Fibroblast of lung (primary cell): Measurements from ENCODE around the gene SNX33. TPM values are rescaled to one million over a fixed set of nuclear protein-coding genes. Genes with fewer than 3 reads are reported as not detected.

ENCODE experiments used
- DNase-seq, 2 donors: peaks; one replicate each; pipeline versions ENCODE4 v3.0.0 to v3.0.0-alpha.2; 2010; ENCODE audit warnings: low read depth in 2 of 2
- H2AFZ ChIP-seq: 2 replicates; pipeline ENCODE4 v1.5.1; 2012; ENCODE audit warnings: low read length, control low read depth, inconsistent platforms
- H3K27ac ChIP-seq: 2 replicates; pipeline ENCODE4 v1.5.1; 2011; ENCODE audit warnings: low read length, control low read depth; ENCODE audit not compliant: insufficient read depth
- H3K27me3 ChIP-seq: 2 replicates; pipeline ENCODE4 v1.5.1; 2011; ENCODE audit warnings: mild to moderate bottlenecking, low read length; ENCODE audit not compliant: control insufficient read depth, insufficient read depth
- H3K36me3 ChIP-seq: 2 replicates; pipeline ENCODE4 v1.5.1; 2011; ENCODE audit warnings: low read length; ENCODE audit not compliant: control insufficient read depth, insufficient read depth
- H3K4me1 ChIP-seq: 2 replicates; pipeline ENCODE4 v1.5.1; 2011; ENCODE audit warnings: low read length; ENCODE audit not compliant: control insufficient read depth, insufficient read depth; ENCODE audit errors: extremely low read depth
- H3K4me2 ChIP-seq: 2 replicates; pipeline ENCODE4 v1.5.1; 2011; ENCODE audit warnings: low read length, control low read depth; ENCODE audit not compliant: insufficient read depth; ENCODE audit errors: extremely low read depth
- H3K4me3 ChIP-seq, 4 experiments: fragments of 200-600 bp in 1 of 4; sonication (generic) in 1 of 4; replicated peaks in 1 of 4; 2 replicates each; pipeline ENCODE4 v1.5.1; 2011 to 2016; ENCODE audit warnings: low read length in 4 of 4, low read depth in 3 of 4, mild to moderate bottlenecking in 3 of 4, control low read depth in 2 of 4, inconsistent platforms in 1 of 4, mixed read lengths in 1 of 4; ENCODE audit not compliant: insufficient read depth in 1 of 4; ENCODE audit errors: control extremely low read depth in 1 of 4
- H3K79me2 ChIP-seq: 2 replicates; pipeline ENCODE4 v1.5.1; 2012; ENCODE audit warnings: mild to moderate bottlenecking, low read length, inconsistent platforms; ENCODE audit not compliant: control insufficient read depth, insufficient read depth
- H3K9ac ChIP-seq: 2 replicates; pipeline ENCODE4 v1.5.1; 2011; ENCODE audit warnings: mild to moderate bottlenecking, low read length, control low read depth; ENCODE audit not compliant: insufficient read depth
- H3K9me3 ChIP-seq: 2 replicates; pipeline ENCODE4 v1.5.1; 2012; ENCODE audit warnings: low read depth, low read length; ENCODE audit not compliant: control insufficient read depth, insufficient read depth
- H4K20me1 ChIP-seq: 2 replicates; pipeline ENCODE4 v1.5.1; 2011; ENCODE audit warnings: low read length; ENCODE audit not compliant: control insufficient read depth, insufficient read depth; ENCODE audit errors: extremely low read depth
- EZH2 ChIP-seq: IDR thresholded peaks from 2 replicates; pipeline ENCODE4 v1.5.1; 2012; ENCODE audit warnings: low read length, control low read depth, mild to moderate bottlenecking; ENCODE audit errors: missing control alignments
- polyA plus RNA-seq, 2 donors: library from polyadenylated mRNA; depleted of rRNA in 1 of 2; stranded (reverse) in 1 of 2; unstranded in 1 of 2; fragments of >200 nt; gene quantifications; 2 replicates each; pipeline ENCODE4 v1.2.1, GENCODE V29; 2011 to 2012; ENCODE audit warnings: missing spikeins in 1 of 2
- total RNA-seq: library from RNA; depleted of rRNA; stranded (reverse); fragments of >200 nt; gene quantifications from 2 replicates; pipeline ENCODE4 v1.2.1, GENCODE V29; 2014
- TF ChIP-seq, protein P1 (sequence below), 2 donors: IDR thresholded peaks in 1 of 2; conservative IDR thresholded peaks in 1 of 2; 1 replicate in 1 of 2; 2 replicates in 1 of 2; pipeline ENCODE4 v1.5.1; 2011 to 2012; ENCODE audit warnings: low read length in 2 of 2, control low read depth in 1 of 2, inconsistent platforms in 1 of 2, low read depth in 1 of 2, mild to moderate bottlenecking in 1 of 2

Gene SNX33
- total and polyA plus RNA-seq, 2 donors (not counting 1 experiment from before 2014, with no cell fraction given), result 17.5 to 24.6 TPM

- Histone ChIP-seq H3K79me2 (peaks cover 69% of the 10 kb centered on the region), H3K4me1 (peaks cover 40% of the 10 kb centered on the region), H3K36me3 (peaks cover 12% of the 10 kb centered on the region), H3K9me3 (no peaks in the 10 kb centered on the region), H3K4me2 (peak overlapping the region; percentile 89), H2AFZ (no peak overlapping the region), H3K27me3 (no peaks in the 10 kb centered on the region), H3K27ac (peak overlapping the region; percentile 97), H3K9ac (peak overlapping the region; percentile 95), H3K4me3 (peak overlapping the region; percentile 75 to 90 (median 82)), H4K20me1 (no peaks in the 10 kb centered on the region)
- TF ChIP-seq EZH2, result no peak
- TF ChIP-seq, protein P1, sequence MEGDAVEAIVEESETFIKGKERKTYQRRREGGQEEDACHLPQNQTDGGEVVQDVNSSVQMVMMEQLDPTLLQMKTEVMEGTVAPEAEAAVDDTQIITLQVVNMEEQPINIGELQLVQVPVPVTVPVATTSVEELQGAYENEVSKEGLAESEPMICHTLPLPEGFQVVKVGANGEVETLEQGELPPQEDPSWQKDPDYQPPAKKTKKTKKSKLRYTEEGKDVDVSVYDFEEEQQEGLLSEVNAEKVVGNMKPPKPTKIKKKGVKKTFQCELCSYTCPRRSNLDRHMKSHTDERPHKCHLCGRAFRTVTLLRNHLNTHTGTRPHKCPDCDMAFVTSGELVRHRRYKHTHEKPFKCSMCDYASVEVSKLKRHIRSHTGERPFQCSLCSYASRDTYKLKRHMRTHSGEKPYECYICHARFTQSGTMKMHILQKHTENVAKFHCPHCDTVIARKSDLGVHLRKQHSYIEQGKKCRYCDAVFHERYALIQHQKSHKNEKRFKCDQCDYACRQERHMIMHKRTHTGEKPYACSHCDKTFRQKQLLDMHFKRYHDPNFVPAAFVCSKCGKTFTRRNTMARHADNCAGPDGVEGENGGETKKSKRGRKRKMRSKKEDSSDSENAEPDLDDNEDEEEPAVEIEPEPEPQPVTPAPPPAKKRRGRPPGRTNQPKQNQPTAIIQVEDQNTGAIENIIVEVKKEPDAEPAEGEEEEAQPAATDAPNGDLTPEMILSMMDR (conservative IDR thresholded peaks at IDR 0.05 in 1 of 2, IDR thresholded peaks at IDR 0.05 in 1 of 2; ENCODE audit: low read depth in 1 of 2, low read length in 2 of 2), result no peak
- DNase-seq, result no peak
Measured at GRCh38 chr15:75649045-75649761, 1.5 kb downstream of the SNX33 start.

DNA sequence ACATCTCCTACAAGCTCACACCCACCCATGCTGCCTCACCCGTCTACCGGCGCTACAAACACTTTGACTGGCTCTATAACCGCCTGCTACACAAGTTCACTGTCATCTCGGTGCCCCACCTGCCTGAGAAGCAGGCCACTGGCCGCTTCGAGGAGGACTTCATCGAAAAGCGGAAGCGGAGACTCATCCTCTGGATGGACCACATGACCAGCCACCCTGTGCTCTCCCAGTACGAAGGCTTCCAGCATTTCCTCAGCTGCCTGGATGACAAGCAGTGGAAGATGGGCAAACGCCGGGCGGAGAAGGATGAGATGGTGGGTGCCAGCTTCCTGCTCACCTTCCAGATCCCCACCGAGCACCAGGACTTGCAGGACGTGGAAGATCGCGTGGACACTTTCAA, 2.1 kb downstream of the SNX33 start:
- Histone ChIP-seq H3K9ac (no peak overlapping the region), H3K4me1 (peaks cover 40% of the 10 kb centered on the region), H3K27ac (no peak overlapping the region)

More for the DNA sequence above, 2.1 kb downstream of the SNX33 start:
- H3K79me2 ChIP-seq, result peaks cover 75% of the 10 kb centered on the region
- peak overlapping the region in 3 of 4 experiments; percentile 1 to 90 (median 79) for H3K4me3 ChIP-seq
- H2AFZ ChIP-seq, result no peak overlapping the region
- no peaks in the 10 kb centered on the region for H4K20me1 ChIP-seq
- no peaks in the 10 kb centered on the region for H3K27me3 ChIP-seq
- no peak for DNase-seq
- no peaks in the 10 kb centered on the region for H3K9me3 ChIP-seq
- TF ChIP-seq, protein P1 (conservative IDR thresholded peaks at IDR 0.05 in 1 of 2, IDR thresholded peaks at IDR 0.05 in 1 of 2; ENCODE audit: low read depth in 1 of 2, low read length in 2 of 2), result no peak
- no peak for TF ChIP-seq EZH2
- H3K4me2 ChIP-seq, result peak overlapping the region; percentile 89
- peaks cover 12% of the 10 kb centered on the region for H3K36me3 ChIP-seq
